ENCODE results near the gene DDIT3. TPM values are rescaled to one million over a fixed set of nuclear protein-coding genes. Genes with fewer than 3 reads are reported as not detected.

DDIT3 gene
- total and polyA plus RNA-seq, 2 of the 4 experiments (the other 2 are of a cell fraction), result 19.4 to 54.4 TPM

DNA sequence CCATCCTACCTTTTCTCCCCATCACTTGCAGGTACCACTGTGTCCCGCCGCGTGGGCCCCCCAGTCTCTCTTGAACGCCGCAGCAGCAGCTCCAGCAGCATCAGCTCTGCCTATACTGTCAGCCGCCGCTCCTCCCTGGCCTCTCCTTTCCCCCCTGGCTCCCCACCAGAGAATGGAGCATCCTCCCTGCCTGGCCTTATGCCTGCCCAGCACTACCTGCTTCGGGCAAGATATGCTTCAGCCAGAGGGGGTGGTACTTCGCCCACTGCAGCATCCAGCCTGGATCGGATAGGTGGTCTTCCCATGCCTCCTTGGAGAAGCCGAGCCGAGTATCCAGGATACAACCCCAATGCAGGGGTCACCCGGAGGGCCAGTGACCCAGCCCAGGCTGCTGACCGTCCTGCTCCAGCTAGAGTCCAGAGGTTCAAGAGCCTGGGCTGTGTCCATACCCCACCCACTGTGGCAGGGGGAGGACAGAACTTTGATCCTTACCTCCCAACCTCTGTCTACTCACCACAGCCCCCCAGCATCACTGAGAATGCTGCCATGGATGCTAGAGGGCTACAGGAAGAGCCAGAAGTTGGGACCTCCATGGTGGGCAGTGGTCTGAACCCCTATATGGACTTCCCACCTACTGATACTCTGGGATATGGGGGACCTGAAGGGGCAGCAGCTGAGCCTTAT lies 49.9 kb downstream of the DDIT3 start:
- TF ChIP-seq, protein P1, sequence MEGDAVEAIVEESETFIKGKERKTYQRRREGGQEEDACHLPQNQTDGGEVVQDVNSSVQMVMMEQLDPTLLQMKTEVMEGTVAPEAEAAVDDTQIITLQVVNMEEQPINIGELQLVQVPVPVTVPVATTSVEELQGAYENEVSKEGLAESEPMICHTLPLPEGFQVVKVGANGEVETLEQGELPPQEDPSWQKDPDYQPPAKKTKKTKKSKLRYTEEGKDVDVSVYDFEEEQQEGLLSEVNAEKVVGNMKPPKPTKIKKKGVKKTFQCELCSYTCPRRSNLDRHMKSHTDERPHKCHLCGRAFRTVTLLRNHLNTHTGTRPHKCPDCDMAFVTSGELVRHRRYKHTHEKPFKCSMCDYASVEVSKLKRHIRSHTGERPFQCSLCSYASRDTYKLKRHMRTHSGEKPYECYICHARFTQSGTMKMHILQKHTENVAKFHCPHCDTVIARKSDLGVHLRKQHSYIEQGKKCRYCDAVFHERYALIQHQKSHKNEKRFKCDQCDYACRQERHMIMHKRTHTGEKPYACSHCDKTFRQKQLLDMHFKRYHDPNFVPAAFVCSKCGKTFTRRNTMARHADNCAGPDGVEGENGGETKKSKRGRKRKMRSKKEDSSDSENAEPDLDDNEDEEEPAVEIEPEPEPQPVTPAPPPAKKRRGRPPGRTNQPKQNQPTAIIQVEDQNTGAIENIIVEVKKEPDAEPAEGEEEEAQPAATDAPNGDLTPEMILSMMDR (conservative IDR thresholded peaks at IDR 0.05; ENCODE audit: low read depth, low read length), result no peak
- TF ChIP-seq BHLHE40 (IDR thresholded peaks at IDR 0.05; ENCODE audit: low read depth, low read length), result no peak
- TF ChIP-seq, protein P2, sequence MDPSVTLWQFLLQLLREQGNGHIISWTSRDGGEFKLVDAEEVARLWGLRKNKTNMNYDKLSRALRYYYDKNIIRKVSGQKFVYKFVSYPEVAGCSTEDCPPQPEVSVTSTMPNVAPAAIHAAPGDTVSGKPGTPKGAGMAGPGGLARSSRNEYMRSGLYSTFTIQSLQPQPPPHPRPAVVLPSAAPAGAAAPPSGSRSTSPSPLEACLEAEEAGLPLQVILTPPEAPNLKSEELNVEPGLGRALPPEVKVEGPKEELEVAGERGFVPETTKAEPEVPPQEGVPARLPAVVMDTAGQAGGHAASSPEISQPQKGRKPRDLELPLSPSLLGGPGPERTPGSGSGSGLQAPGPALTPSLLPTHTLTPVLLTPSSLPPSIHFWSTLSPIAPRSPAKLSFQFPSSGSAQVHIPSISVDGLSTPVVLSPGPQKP (IDR thresholded peaks at IDR 0.05; ENCODE audit: borderline replicate concordance, low read depth, low read length), result no peak
- TF ChIP-seq POLR2A (IDR thresholded peaks at IDR 0.05; ENCODE audit: low read depth, low read length), result no peak
- no peak for TF ChIP-seq NFE2L2 (IDR thresholded peaks at IDR 0.05; ENCODE audit: low read depth, low read length)
- no peak for TF ChIP-seq FOS (IDR thresholded peaks at IDR 0.05; ENCODE audit: low read depth, low read length)
- no peak for TF ChIP-seq MAFK (IDR thresholded peaks at IDR 0.05; ENCODE audit: low read depth, low read length)
- TF ChIP-seq CHD1 (IDR thresholded peaks at IDR 0.05; ENCODE audit: low read depth, low read length), result no peak
- TF ChIP-seq CEBPB (IDR thresholded peaks at IDR 0.05; ENCODE audit: low read depth, low read length), result no peak
- TF ChIP-seq SMC3 (IDR thresholded peaks at IDR 0.05; ENCODE audit: low read depth, low read length), result no peak
- TF ChIP-seq RAD21 (IDR thresholded peaks at IDR 0.05; ENCODE audit: low read length), result no peak
- TF ChIP-seq RCOR1 (IDR thresholded peaks at IDR 0.05; ENCODE audit: insufficient replicate concordance, low read length), result no peak
- no peak for TF ChIP-seq RFX5 (IDR thresholded peaks at IDR 0.05; ENCODE audit: low read depth, low read length)
- TF ChIP-seq, protein P3, sequence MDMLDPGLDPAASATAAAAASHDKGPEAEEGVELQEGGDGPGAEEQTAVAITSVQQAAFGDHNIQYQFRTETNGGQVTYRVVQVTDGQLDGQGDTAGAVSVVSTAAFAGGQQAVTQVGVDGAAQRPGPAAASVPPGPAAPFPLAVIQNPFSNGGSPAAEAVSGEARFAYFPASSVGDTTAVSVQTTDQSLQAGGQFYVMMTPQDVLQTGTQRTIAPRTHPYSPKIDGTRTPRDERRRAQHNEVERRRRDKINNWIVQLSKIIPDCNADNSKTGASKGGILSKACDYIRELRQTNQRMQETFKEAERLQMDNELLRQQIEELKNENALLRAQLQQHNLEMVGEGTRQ (IDR thresholded peaks at IDR 0.05; ENCODE audit: low read depth, low read length), result no peak
- TF ChIP-seq MAZ (IDR thresholded peaks at IDR 0.05; ENCODE audit: borderline replicate concordance, low read depth, low read length), result no peak
- TF ChIP-seq MXI1 (IDR thresholded peaks at IDR 0.05; ENCODE audit: borderline replicate concordance, low read depth, low read length), result no peak
- Histone ChIP-seq H4K91ac (ENCODE audit: insufficient read depth, low read depth, low read length) (no peak overlapping the region), H3K4me2 (ENCODE audit: low read depth, low read length) (no peak overlapping the region), H3K14ac (replicated peaks; ENCODE audit: low read depth, low read length) (no peak overlapping the region), H3K56ac (ENCODE audit: extremely low read depth, insufficient read depth, low read length) (no peak overlapping the region), H3K9me3 (ENCODE audit: control insufficient read depth, insufficient read depth, low read length) (no peaks in the 10 kb centered on the region; the same call in 1 of the 2 replicates), H3K79me1 (ENCODE audit: low read depth in 1 of 2, low read length in 2 of 2) (no peaks in the 10 kb centered on the region), H3K18ac (ENCODE audit: low read depth, low read length) (no peak overlapping the region), H3K9me1 (ENCODE audit: insufficient read depth, low read length) (peaks cover 6% of the 10 kb centered on the region; the same call in 1 of the 2 replicates), H3K36me3 (ENCODE audit: control insufficient read depth, insufficient read depth, low read length) (no peaks in the 10 kb centered on the region), H3K27ac (ENCODE audit: insufficient read depth, low read length) (no peak overlapping the region), H3K4me1 (ENCODE audit: control insufficient read depth, insufficient read depth, low read length) (0 out of 2 replicates have a peak, but pooled peaks cover under 1% of the 10 kb centered on the region), H3K27me3 (ENCODE audit: control insufficient read depth, insufficient read depth, low read length) (peaks cover 42% of the 10 kb centered on the region), H2BK120ac (ENCODE audit: low read depth, low read length) (no peak overlapping the region), H2BK15ac (ENCODE audit: low read depth, low read length) (no peak overlapping the region), H4K8ac (ENCODE audit: low read depth in 2 of 2, low read length in 2 of 2) (no peak overlapping the region), H2BK5ac (ENCODE audit: low read depth, low read length, poor library complexity, severe bottlenecking) (no peak overlapping the region), H4K5ac (ENCODE audit: low read depth, low read length) (no peak overlapping the region), H3K9ac (ENCODE audit: low read depth, low read length) (no peak overlapping the region), H3K4me3 (ENCODE audit: insufficient read depth, low read depth, low read length) (no peak overlapping the region), H2AK9ac (replicated peaks; ENCODE audit: low read depth, low read length, poor library complexity) (peak overlapping the region; percentile 13), H2BK20ac (ENCODE audit: low read depth, low read length) (no peak overlapping the region), H3K23ac (ENCODE audit: low read depth, low read length) (no peak overlapping the region), H3K4ac (ENCODE audit: low read depth, low read length) (no peak overlapping the region), H2AK5ac (ENCODE audit: low read depth, low read length) (no peak overlapping the region), H2AFZ (replicated peaks; ENCODE audit: low read length, poor library complexity) (no peak overlapping the region), H4K20me1 (ENCODE audit: insufficient read depth, low read length) (no peaks in the 10 kb centered on the region)
- no TSS peak for BruUV-seq (replicated peaks)
- intact Hi-C loops (cut with micrococcal nuclease), result no loop called here
- ATAC-seq (ENCODE audit: low read depth) (no peak), DNase-seq (no peak)
- dilution Hi-C loops (cut with HindIII; ENCODE audit: low sequenced_read_pairs, unreplicated experiment), result no loop called here
- POLR2A ChIA-PET (ENCODE audit: unreplicated experiment), result no interaction called here
- 97% methylated on average over 5 of the region's 14 CpGs; no CpG with 5 or more reads in 1 of the 2 experiments for WGBS, 2 experiments (ENCODE audit: extremely low coverage in 2 of 2, insufficient read length in 1 of 2)
- CTCF ChIA-PET, result interaction anchor here (0.6 kb wide), 1 partner anchor 12 kb away, joined by 3 read pairs; no protein-coding TSS in a partner anchor
- in situ Hi-C loops (cut with MboI; ENCODE audit: low sequenced_read_pairs), result no loop called here

Measured in IMR-90 (cell line).